Activated CD4-positive, alpha-beta T cell treated with anti-CD3 and anti-CD28 coated beads, Interleukin-2, amount 10 ng/mL, durations not matched to agents 7 days and 5 days (primary cell): Measurements from ENCODE around the gene BIN1. TPM values are rescaled to one million over a fixed set of nuclear protein-coding genes. Genes with fewer than 3 reads are reported as not detected.
A peak's percentile ranks its signal among the peaks of the same experiment; 100 is the strongest.

Experiments
- CTCF ChIA-PET: fragments of 350-600 bp; sonication (Branson Sonifier 250); formaldehyde crosslinking; loops from one replicate; lab custom pipeline; 2021; ENCODE audit warnings: antibody characterized with exemption; lab: Charles Lee
- POLR2A ChIA-PET: fragments of 350-600 bp; sonication (Branson Sonifier 250); formaldehyde crosslinking; loops from one replicate; lab custom pipeline; 2021; ENCODE audit warnings: antibody characterized with exemption; lab: Charles Lee
- DNase-seq: peaks from one replicate; pipeline ENCODE4 v3.0.0-alpha.2; 2020
- H3K27ac Mint-ChIP-seq: one replicate; pipeline ENCODE4 v1.8.0; 2021; ENCODE audit warnings: mild to moderate bottlenecking, moderate library complexity, mixed read lengths
- H3K27me3 Mint-ChIP-seq: one replicate; pipeline ENCODE4 v1.8.0; 2021; ENCODE audit warnings: mixed read lengths
- H3K36me3 Mint-ChIP-seq: one replicate; pipeline ENCODE4 v1.8.0; 2021; ENCODE audit warnings: low read depth, mixed read lengths
- H3K4me1 Mint-ChIP-seq: one replicate; pipeline ENCODE4 v1.8.0; 2021; ENCODE audit warnings: mixed read lengths
- H3K4me3 Mint-ChIP-seq: one replicate; pipeline ENCODE4 v1.8.0; 2021; ENCODE audit warnings: mild to moderate bottlenecking, moderate library complexity, mixed read lengths
- H3K9me3 Mint-ChIP-seq: one replicate; pipeline ENCODE4 v1.8.0; 2021; ENCODE audit warnings: mixed read lengths
- total RNA-seq, 2 experiments: library from RNA; stranded (reverse); gene quantifications; one replicate each; pipeline ENCODE4 v1.2.3, GENCODE V29; 2021

Gene BIN1
- total RNA-seq, 2 experiments from 2014 or later, result 140 to 148 TPM

DNA sequence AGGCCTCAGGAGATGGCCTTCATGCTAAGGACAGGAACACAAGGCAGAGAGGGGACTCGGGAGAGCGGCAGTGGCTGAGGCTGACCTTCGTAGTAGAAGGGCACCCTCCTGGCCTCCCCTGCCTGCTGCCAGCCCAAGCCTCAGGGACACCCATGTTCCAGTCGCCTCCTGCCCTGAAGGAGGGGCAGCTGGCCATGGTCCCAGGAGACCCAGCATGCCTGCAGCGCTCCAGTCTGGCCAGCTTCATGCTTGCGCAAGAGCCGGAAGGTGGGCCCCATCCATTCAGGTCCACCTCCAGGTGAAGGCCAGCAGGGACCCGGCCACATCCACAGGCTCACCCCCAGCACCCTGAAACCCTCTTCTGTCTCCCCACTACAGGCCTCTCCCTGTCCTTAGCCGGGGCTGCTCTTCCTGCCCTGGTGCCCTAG is 35.0 kb downstream of the BIN1 start:
- ChIA-PET CTCF (interaction anchor here (1.4 to 8.2 kb wide), 2 partner anchors 9 to 18 kb away, joined by 4 to 101 read pairs; no protein-coding TSS in a partner anchor), POLR2A (no interaction called here)
- Mint-ChIP-seq H3K27me3 (no peaks in the 10 kb centered on the region), H3K36me3 (peaks cover 34% of the 10 kb centered on the region), H3K4me1 (peaks cover 21% of the 10 kb centered on the region), H3K27ac (no peak overlapping the region), H3K9me3 (no peaks in the 10 kb centered on the region), H3K4me3 (no peak overlapping the region)
- DNase-seq, result no peak

DNA sequence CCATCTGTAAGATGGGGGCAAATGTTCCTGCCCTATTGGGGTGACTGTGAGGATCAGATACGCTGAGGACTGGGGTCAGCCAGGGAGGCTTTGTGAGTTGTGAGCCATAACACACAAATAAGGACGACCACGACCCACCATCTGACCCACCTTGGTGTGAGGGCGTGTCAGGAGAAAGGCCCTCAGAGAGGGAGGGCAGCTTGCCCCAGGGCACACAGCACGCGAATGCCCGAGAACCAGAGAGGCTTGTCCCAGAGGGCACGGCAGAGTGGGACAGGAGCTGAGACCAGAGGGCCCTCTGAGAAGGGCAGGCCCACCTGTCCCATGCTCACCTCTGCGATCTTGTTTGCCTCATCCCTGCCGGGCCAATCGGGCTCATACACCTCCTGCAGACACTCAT is 36.7 kb downstream of the BIN1 start:
- H3K36me3 Mint-ChIP-seq, result peaks cover 37% of the 10 kb centered on the region
- no peak for DNase-seq
- peaks cover 19% of the 10 kb centered on the region for H3K4me1 Mint-ChIP-seq
- CTCF ChIA-PET, result interaction anchor here (0.9 to 8.2 kb wide), 2 partner anchors 10 to 44 kb away, joined by 3 to 101 read pairs; no protein-coding TSS in a partner anchor
- no peaks in the 10 kb centered on the region for H3K9me3 Mint-ChIP-seq
- H3K27ac Mint-ChIP-seq, result no peak overlapping the region
- H3K4me3 Mint-ChIP-seq, result no peak overlapping the region
- POLR2A ChIA-PET, result no interaction called here
- no peaks in the 10 kb centered on the region for H3K27me3 Mint-ChIP-seq

DNA sequence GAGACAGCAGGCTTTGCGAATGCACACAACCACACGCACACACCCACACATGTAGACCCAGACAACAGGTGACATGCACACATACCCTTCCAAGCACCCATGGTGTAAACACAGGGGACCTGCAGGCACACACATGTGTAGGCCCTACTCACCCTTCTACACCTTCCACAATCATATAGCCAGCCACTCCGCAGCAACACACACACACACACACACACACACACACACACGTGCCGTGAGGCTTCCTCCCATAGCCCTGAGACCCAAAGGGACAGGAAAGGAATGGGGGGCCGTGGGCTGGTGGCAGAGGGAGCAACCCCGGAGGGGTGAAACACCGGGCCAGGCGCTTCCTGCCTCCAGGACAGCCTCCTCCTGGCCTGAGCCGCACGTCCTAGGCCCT is 37.4 kb downstream of the BIN1 start:
- Mint-ChIP-seq H3K9me3 (no peaks in the 10 kb centered on the region), H3K27me3 (no peaks in the 10 kb centered on the region), H3K27ac (no peak overlapping the region), H3K4me3 (no peak overlapping the region), H3K4me1 (peaks cover 19% of the 10 kb centered on the region), H3K36me3 (peaks cover 36% of the 10 kb centered on the region)
- ChIA-PET CTCF (interaction anchor here (0.9 to 8.2 kb wide), 2 partner anchors 11 to 44 kb away, joined by 3 to 101 read pairs; no protein-coding TSS in a partner anchor), POLR2A (no interaction called here)
- no peak for DNase-seq

DNA sequence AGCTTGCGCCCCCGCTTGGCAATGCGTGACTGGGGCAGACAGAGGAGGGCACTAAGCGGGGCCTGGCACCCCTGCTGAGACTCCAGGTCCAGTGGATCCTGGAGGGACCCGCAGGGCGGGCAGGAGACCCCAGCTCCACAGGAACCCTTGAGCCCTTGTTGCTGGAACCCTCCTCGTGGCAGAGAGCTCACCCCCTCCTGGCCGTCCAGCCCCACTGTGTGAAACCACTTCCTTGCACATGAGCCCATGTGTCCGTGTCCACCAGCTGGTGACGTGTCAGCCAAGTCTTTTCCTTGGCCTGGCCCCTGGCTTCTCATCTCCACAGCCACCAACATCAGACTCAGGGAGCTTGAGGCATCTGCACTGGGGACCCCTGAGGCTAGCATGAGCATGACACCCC is 38.0 kb downstream of the BIN1 start:
- POLR2A ChIA-PET, result no interaction called here
- peak overlapping the region; percentile 54 for H3K27ac Mint-ChIP-seq
- H3K36me3 Mint-ChIP-seq, result peaks cover 34% of the 10 kb centered on the region
- no peaks in the 10 kb centered on the region for H3K27me3 Mint-ChIP-seq
- H3K9me3 Mint-ChIP-seq, result no peaks in the 10 kb centered on the region
- DNase-seq, result no peak
- no peak overlapping the region for H3K4me3 Mint-ChIP-seq
- peaks cover 17% of the 10 kb centered on the region for H3K4me1 Mint-ChIP-seq
- CTCF ChIA-PET, result interaction anchor here (1.4 to 8.2 kb wide), 2 partner anchors 12 to 19 kb away, joined by 4 to 101 read pairs; no protein-coding TSS in a partner anchor

DNA sequence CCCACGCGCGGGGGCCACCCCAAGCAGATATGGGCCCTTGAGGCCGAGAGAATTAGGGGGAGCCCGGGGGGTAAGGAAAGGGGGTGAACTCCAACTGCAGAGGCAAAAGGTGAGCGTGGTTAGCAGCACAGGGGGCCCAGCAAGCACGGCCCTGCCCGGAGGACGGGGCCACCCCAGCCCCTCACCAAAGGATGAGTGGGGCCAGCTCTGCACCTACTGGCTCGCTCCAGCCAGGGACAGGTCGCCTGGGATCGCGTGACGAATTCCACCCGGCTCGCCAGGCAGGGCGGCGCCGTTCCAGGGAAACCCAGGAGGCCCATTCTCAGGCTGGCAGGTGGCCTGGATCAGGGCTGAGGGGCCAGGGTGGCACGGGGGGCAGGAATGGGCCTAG is 38.6 kb downstream of the BIN1 start:
- H3K36me3 Mint-ChIP-seq, result peaks cover 34% of the 10 kb centered on the region
- no peak for DNase-seq
- H3K27me3 Mint-ChIP-seq, result no peaks in the 10 kb centered on the region
- no peak overlapping the region for H3K27ac Mint-ChIP-seq
- H3K4me1 Mint-ChIP-seq, result peaks cover 16% of the 10 kb centered on the region
- no peaks in the 10 kb centered on the region for H3K9me3 Mint-ChIP-seq
- H3K4me3 Mint-ChIP-seq, result no peak overlapping the region
- ChIA-PET POLR2A (no interaction called here), CTCF (interaction anchor here (0.7 to 8.2 kb wide), 8 partner anchors 12 to 329 kb away, joined by 3 to 101 read pairs (median 4); no protein-coding TSS in a partner anchor)

DNA sequence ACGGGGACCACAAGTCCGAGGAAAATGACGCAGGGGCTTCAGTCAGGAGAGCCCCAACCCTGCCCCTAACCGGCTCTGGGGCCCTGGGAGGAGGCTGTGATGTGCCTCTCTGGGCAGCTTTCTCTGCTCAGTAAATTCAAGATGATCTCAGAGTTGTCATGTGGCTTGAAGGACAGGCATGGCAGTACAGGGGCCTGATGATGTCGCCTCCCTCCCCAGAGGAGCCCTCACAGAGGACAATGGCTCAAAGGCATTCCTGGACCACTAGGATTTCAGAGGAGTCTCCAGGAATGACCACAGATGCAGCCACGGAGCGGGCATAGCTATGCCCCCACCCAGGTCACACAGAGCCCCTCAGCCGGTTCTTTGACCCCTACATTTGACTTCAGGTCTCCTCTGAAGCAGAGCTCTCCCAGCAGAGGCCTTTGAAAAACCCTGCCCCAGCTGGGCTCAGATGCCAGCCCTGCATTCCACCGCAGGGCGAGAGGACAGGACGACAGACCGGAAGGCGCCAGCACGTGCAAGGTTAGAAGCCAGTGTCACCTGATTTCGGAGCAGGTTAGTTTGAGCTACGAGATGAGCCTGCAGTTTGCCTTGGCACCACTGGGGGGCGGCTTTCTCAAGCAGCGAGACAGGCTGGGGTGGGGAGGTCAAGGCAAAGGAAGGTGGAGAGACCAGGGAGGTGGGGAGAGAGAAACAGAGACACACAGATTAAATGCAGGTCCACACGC is 39.2 kb downstream of the BIN1 start:
- Mint-ChIP-seq H3K27ac (peak overlapping the region; percentile 60), H3K4me1 (peaks cover 16% of the 10 kb centered on the region), H3K9me3 (no peaks in the 10 kb centered on the region), H3K36me3 (peaks cover 38% of the 10 kb centered on the region), H3K4me3 (no peak overlapping the region), H3K27me3 (no peaks in the 10 kb centered on the region)
- DNase-seq, result peak; percentile 75
- CTCF ChIA-PET, result interaction anchor here (0.7 to 8.2 kb wide), 10 partner anchors 13 to 498 kb away, joined by 3 to 101 read pairs (median 4); no protein-coding TSS in a partner anchor
- POLR2A ChIA-PET, result no interaction called here

DNA sequence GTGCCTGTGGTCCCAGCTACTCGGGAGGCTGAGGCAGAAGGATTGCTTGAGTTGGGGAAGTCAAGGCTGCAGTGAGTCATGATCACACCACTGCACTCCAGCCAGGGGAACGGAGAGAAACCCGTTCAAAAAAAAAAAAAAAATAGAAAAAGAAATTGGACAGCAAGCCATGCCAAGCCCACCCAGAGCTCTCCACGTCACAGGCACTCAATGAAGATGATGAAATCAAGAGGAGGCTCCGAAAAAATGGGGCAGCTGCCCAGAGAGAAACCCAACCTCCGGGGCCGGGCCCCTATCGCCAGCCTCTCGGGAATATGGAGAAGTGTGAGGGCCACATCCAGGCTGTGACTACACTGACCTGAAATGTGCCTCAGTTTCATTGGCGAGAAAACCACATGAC is 40.0 kb downstream of the BIN1 start:
- Mint-ChIP-seq H3K4me3 (no peak overlapping the region), H3K9me3 (no peaks in the 10 kb centered on the region), H3K36me3 (peaks cover 42% of the 10 kb centered on the region), H3K4me1 (peaks cover 16% of the 10 kb centered on the region), H3K27me3 (no peaks in the 10 kb centered on the region), H3K27ac (peak overlapping the region; percentile 41)
- DNase-seq, result no peak
- CTCF ChIA-PET, result interaction anchor here (1.1 to 8.2 kb wide), 3 partner anchors 14 to 499 kb away, joined by 3 to 101 read pairs (median 4); no protein-coding TSS in a partner anchor
- POLR2A ChIA-PET, result no interaction called here

DNA sequence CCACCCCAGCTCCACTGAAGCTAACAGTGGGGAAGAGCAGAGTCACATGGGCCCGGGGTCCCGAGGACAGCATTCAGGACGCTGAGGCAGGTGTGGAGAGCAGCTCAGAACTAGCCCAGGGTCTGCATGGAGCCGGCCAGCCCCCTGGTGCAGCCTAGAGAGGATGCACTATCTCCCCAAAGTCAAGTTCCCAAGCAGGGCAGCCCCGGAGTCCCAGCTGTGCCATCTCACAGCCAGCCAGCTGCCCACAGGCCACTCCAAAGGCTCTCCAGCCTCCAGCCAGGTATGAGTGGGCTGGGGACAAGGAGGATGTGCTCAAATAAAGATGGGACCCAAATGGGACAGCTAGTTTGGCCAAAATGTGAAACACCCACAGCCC is 41.0 kb downstream of the BIN1 start:
- no peak overlapping the region for H3K27ac Mint-ChIP-seq

DNA sequence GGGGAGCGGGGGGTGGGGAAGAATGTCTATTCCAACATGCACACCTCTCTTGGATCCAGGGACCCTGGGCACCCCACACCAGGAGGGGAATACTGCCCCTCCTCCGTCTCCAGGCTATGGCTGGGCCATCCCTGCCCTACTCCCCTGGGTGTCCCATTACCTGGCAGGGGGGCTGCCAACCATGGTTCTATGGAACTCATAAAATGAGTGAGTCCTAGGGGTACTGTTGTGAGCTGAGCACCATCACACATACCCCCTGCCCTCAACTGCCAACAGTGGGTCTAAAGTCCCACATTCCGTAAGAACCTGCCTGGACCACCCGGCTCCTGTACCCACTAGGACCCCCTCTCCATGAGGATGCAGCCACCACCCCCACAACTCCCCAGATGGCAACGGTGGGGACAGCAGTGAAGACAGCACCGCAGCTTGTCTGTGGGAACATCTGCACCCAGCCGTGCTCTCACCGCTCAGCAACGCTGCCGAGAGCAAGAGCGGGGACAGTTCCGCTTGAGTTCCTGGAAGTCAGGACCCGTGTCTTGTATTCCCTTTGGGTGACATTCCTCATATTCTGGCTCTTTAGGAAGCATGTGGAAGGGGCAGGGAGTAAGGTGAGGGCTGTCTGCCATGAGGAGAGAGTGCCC is 41.5 kb downstream of the BIN1 start:
- H3K36me3 Mint-ChIP-seq, result peaks cover 34% of the 10 kb centered on the region
- H3K4me1 Mint-ChIP-seq, result peaks cover 13% of the 10 kb centered on the region
- peak overlapping the region; percentile 50 for H3K27ac Mint-ChIP-seq
- no peaks in the 10 kb centered on the region for H3K9me3 Mint-ChIP-seq
- ChIA-PET CTCF (interaction anchor here (8.2 kb wide), 1 partner anchor 15 kb away, joined by 101 read pairs; no protein-coding TSS in a partner anchor), POLR2A (interaction anchor here (0.6 kb wide), 1 partner anchor 31 kb away, joined by 8 read pairs; no protein-coding TSS in a partner anchor)
- DNase-seq, result no peak
- H3K4me3 Mint-ChIP-seq, result no peak overlapping the region
- no peaks in the 10 kb centered on the region for H3K27me3 Mint-ChIP-seq

More for the DNA sequence above, 41.0 kb downstream of the BIN1 start:
- CTCF ChIA-PET, result interaction anchor here (8.2 kb wide), 1 partner anchor 15 kb away, joined by 101 read pairs; no protein-coding TSS in a partner anchor
- no peaks in the 10 kb centered on the region for H3K27me3 Mint-ChIP-seq
- POLR2A ChIA-PET, result no interaction called here
- no peaks in the 10 kb centered on the region for H3K9me3 Mint-ChIP-seq
- no peak overlapping the region for H3K4me3 Mint-ChIP-seq
- H3K36me3 Mint-ChIP-seq, result peaks cover 38% of the 10 kb centered on the region
- DNase-seq, result no peak
- peaks cover 13% of the 10 kb centered on the region for H3K4me1 Mint-ChIP-seq

DNA sequence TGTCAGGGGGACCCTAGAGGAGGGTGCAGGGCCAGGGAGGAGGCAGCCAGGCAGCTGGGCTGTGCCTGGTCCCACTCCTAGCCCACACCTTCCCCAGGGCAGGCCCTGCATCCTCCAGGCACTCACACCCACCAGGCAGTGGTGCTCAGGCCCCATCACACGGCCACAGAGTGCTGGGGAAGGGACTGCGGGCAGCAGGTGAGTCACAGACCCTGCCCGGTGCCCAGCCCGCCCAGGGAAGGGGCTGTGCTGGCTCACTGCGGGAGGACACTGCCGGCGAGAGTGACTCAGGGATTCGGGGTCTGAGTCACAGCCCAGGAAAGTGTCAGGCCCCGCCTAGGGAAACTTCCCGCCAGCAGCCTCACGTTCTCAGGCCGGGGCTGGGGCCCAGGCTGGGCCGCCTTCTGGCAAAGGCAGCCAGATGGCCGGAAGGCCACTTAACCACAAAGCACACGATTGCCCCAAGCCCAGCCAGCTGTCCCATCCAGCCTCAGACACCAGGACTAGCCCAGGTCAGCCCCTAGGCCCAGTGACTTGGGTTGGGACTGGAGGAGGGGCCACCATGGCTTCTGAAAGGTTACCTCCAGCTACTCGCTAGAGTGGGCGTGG is 42.2 kb downstream of the BIN1 start:
- Mint-ChIP-seq H3K36me3 (peaks cover 30% of the 10 kb centered on the region), H3K4me3 (no peak overlapping the region), H3K27me3 (no peaks in the 10 kb centered on the region), H3K27ac (no peak overlapping the region), H3K9me3 (no peaks in the 10 kb centered on the region), H3K4me1 (peaks cover 13% of the 10 kb centered on the region)
- ChIA-PET POLR2A (interaction anchor here (0.6 kb wide), 1 partner anchor 30 kb away, joined by 8 read pairs; no protein-coding TSS in a partner anchor), CTCF (interaction anchor here (8.2 kb wide), 1 partner anchor 16 kb away, joined by 101 read pairs; no protein-coding TSS in a partner anchor)
- DNase-seq, result peak; percentile 46

DNA sequence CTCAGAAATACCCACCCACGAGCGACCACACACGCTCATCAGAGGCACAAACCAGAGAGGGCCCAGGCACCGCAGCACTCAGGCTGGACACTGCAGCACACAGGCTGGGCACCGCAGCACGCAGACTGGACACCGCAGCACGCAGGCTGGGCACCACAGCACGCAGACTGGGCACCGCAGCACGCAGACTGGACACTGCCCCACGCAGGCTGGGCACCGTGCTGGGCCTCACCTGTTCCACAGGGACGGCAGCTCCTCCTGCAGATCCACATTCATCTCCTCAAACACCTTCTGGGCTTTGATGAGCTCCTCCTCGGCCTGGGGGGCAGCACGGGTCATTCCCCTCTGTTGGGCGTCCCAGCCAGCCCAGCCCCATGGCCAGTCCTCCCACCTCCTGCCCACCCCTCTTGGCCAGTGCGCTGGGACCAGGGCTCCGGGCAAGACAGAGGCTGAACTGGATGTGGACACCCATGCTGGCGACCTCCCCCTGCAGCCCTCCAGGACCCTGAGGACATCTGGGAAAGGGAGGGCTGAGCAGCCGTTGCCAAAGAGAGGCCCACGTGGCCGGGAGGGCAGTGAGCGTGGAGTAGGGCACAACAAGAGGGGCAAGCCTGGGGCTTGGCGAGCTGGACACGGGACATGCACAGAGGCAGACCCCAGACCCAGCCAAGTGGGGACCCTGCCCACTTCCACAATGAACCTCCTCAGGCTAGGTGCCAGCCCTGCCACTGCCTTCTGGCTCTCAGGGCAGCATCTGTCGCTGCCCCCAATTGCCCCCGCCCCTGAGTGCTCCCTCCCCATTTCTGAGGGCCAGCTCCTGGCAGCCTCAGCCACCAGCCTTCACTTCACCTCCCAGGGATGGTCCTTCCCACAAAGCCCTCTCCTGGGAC is 43.0 kb downstream of the BIN1 start:
- Mint-ChIP-seq H3K27ac (no peak overlapping the region), H3K9me3 (no peaks in the 10 kb centered on the region), H3K4me1 (peaks cover 13% of the 10 kb centered on the region), H3K36me3 (peaks cover 24% of the 10 kb centered on the region), H3K4me3 (no peak overlapping the region), H3K27me3 (no peaks in the 10 kb centered on the region)
- CTCF ChIA-PET, result interaction anchor here (8.2 kb wide), 1 partner anchor 17 kb away, joined by 101 read pairs; no protein-coding TSS in a partner anchor
- no peak for DNase-seq
- POLR2A ChIA-PET, result no interaction called here
